ENCODE measurements around the gene TMEM120A. TPM values are rescaled to one million over a fixed set of nuclear protein-coding genes. Genes with fewer than 3 reads are reported as not detected.

TMEM120A gene
- total RNA-seq, 1 experiment from 2014 or later = 18.9 TPM

GRCh38 chr7:75948179-75948578 lies 46.2 kb downstream of the TMEM120A start:
- no peaks in the 10 kb centered on the region for H3K4me1 ChIP-seq (ENCODE audit: insufficient read depth, low read length, poor library complexity, severe bottlenecking)
- ChIA-PET CTCF (no interaction called here), POLR2A (ENCODE audit: low non-redundant PET) (interaction anchor here (0.6 kb wide), 1 partner anchor 401 kb away, joined by 4 read pairs; no protein-coding TSS in a partner anchor)
- H3K36me3 ChIP-seq (ENCODE audit: insufficient read depth, low read length, poor library complexity, severe bottlenecking) = no peaks in the 10 kb centered on the region
- no peaks in the 10 kb centered on the region for H3K27me3 ChIP-seq (replicated peaks; ENCODE audit: insufficient read depth, low read depth, low read length, poor library complexity)
- H3K4me3 ChIP-seq (ENCODE audit: low read depth, low read length, poor library complexity, severe bottlenecking) = no peak overlapping the region
- H3K27ac ChIP-seq (ENCODE audit: low read depth, low read length, poor library complexity, severe bottlenecking) = no peak overlapping the region
- intact Hi-C loops (cut with micrococcal nuclease; ENCODE audit: unreplicated experiment) = no loop called here
- DNase-seq (ENCODE audit: low spot score) = no peak
- no peak for TF ChIP-seq EZH2 (IDR thresholded peaks at IDR 0.05; ENCODE audit: borderline replicate concordance, low read depth, low read length, poor library complexity, severe bottlenecking)
- TF ChIP-seq, protein P1, sequence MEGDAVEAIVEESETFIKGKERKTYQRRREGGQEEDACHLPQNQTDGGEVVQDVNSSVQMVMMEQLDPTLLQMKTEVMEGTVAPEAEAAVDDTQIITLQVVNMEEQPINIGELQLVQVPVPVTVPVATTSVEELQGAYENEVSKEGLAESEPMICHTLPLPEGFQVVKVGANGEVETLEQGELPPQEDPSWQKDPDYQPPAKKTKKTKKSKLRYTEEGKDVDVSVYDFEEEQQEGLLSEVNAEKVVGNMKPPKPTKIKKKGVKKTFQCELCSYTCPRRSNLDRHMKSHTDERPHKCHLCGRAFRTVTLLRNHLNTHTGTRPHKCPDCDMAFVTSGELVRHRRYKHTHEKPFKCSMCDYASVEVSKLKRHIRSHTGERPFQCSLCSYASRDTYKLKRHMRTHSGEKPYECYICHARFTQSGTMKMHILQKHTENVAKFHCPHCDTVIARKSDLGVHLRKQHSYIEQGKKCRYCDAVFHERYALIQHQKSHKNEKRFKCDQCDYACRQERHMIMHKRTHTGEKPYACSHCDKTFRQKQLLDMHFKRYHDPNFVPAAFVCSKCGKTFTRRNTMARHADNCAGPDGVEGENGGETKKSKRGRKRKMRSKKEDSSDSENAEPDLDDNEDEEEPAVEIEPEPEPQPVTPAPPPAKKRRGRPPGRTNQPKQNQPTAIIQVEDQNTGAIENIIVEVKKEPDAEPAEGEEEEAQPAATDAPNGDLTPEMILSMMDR (conservative IDR thresholded peaks at IDR 0.05; ENCODE audit: low read depth, low read length) = no peak
- H3K9me3 ChIP-seq (ENCODE audit: low read depth, low read length, poor library complexity, severe bottlenecking) = no peaks in the 10 kb centered on the region
- BruUV-seq (replicated peaks) = no TSS peak

- no peak for DNase-seq (ENCODE audit: low spot score)
- H3K27ac ChIP-seq (ENCODE audit: low read depth, low read length, poor library complexity, severe bottlenecking) = no peak overlapping the region
- ChIA-PET CTCF (no interaction called here), POLR2A (ENCODE audit: low non-redundant PET) (no interaction called here)
- H3K4me3 ChIP-seq (ENCODE audit: low read depth, low read length, poor library complexity, severe bottlenecking) = no peak overlapping the region
- H3K9me3 ChIP-seq (ENCODE audit: low read depth, low read length, poor library complexity, severe bottlenecking) = no peaks in the 10 kb centered on the region
- intact Hi-C loops (cut with micrococcal nuclease; ENCODE audit: unreplicated experiment) = no loop called here
- H3K27me3 ChIP-seq (replicated peaks; ENCODE audit: insufficient read depth, low read depth, low read length, poor library complexity) = no peaks in the 10 kb centered on the region
- no peak for TF ChIP-seq EZH2 (IDR thresholded peaks at IDR 0.05; ENCODE audit: borderline replicate concordance, low read depth, low read length, poor library complexity, severe bottlenecking)
- TF ChIP-seq, protein P1 (conservative IDR thresholded peaks at IDR 0.05; ENCODE audit: low read depth, low read length) = no peak
- H3K36me3 ChIP-seq (ENCODE audit: insufficient read depth, low read length, poor library complexity, severe bottlenecking) = no peaks in the 10 kb centered on the region
- H3K4me1 ChIP-seq (ENCODE audit: insufficient read depth, low read length, poor library complexity, severe bottlenecking) = no peaks in the 10 kb centered on the region
- no TSS peak for BruUV-seq (replicated peaks)
Observed at GRCh38 chr7:75946207-75946855, 48.1 kb downstream of the TMEM120A start.

- CTCF ChIA-PET = no interaction called here
- Histone ChIP-seq H3K36me3 (ENCODE audit: insufficient read depth, low read length, poor library complexity, severe bottlenecking) (no peaks in the 10 kb centered on the region), H3K4me3 (ENCODE audit: low read depth, low read length, poor library complexity, severe bottlenecking) (no peak overlapping the region), H3K9me3 (ENCODE audit: low read depth, low read length, poor library complexity, severe bottlenecking) (no peaks in the 10 kb centered on the region), H3K4me1 (ENCODE audit: insufficient read depth, low read length, poor library complexity, severe bottlenecking) (no peaks in the 10 kb centered on the region), H3K27me3 (replicated peaks; ENCODE audit: insufficient read depth, low read depth, low read length, poor library complexity) (no peaks in the 10 kb centered on the region), H3K27ac (ENCODE audit: low read depth, low read length, poor library complexity, severe bottlenecking) (peak overlapping the region; percentile 23)
- no peak for DNase-seq (ENCODE audit: low spot score)
- TF ChIP-seq, protein P1 (conservative IDR thresholded peaks at IDR 0.05; ENCODE audit: low read depth, low read length) = no peak
- TF ChIP-seq EZH2 (IDR thresholded peaks at IDR 0.05; ENCODE audit: borderline replicate concordance, low read depth, low read length, poor library complexity, severe bottlenecking) = no peak
- POLR2A ChIA-PET (ENCODE audit: low non-redundant PET) = no interaction called here
- BruUV-seq (replicated peaks) = no TSS peak
- intact Hi-C loops (cut with micrococcal nuclease; ENCODE audit: unreplicated experiment) = no loop called here
Observed at GRCh38 chr7:75945297-75946168, 48.9 kb downstream of the TMEM120A start.

All from A673 (cell line).